ENCODE data around the gene DYNC1H1. TPM values are rescaled to one million over a fixed set of nuclear protein-coding genes. Genes with fewer than 3 reads are reported as not detected.

DYNC1H1 gene
- polyA plus RNA-seq, 1 donor from 2014 or later: 298 TPM

- H3K79me2 ChIP-seq (replicated peaks; ENCODE audit: insufficient read depth, low read length): no peaks in the 10 kb centered on the region
- H3K27ac ChIP-seq (ENCODE audit: low read length): no peak overlapping the region
- no peaks in the 10 kb centered on the region for H3K27me3 ChIP-seq (ENCODE audit: insufficient read depth, low read depth, low read length)
- H3K36me3 ChIP-seq (ENCODE audit: insufficient read depth, low read length): peaks cover 21% of the 10 kb centered on the region
- H3K9me3 ChIP-seq (ENCODE audit: low read length): no peaks in the 10 kb centered on the region
- H4K20me1 ChIP-seq (ENCODE audit: insufficient read depth): peaks cover 17% of the 10 kb centered on the region
- no peaks in the 10 kb centered on the region for H3K9me2 ChIP-seq (ENCODE audit: insufficient read depth, low read length)
- H2AFZ ChIP-seq (ENCODE audit: low read depth, low read length): no peak overlapping the region
- no peak overlapping the region for H3K4me2 ChIP-seq (ENCODE audit: low read length)
- no peaks in the 10 kb centered on the region for H3F3A ChIP-seq (ENCODE audit: insufficient read depth, low read length, poor library complexity, severe bottlenecking)
- H3K4me3 ChIP-seq (ENCODE audit: low read length): no peak overlapping the region
- no peak overlapping the region for H3K9ac ChIP-seq (ENCODE audit: low read length)
- TF ChIP-seq TAF1 (IDR thresholded peaks at IDR 0.05; ENCODE audit: low read depth): no peak
- TF ChIP-seq EP300 (conservative IDR thresholded peaks at IDR 0.05; ENCODE audit: poor library complexity, severe bottlenecking): no peak
- TF ChIP-seq RAD21 (conservative IDR thresholded peaks at IDR 0.05): no peak
- TF ChIP-seq SMC3 (conservative IDR thresholded peaks at IDR 0.05; ENCODE audit: poor library complexity): no peak
These were observed 22.6 kb downstream of the DYNC1H1 start for GRCh38 chr14:101986953-101987352.

DNA sequence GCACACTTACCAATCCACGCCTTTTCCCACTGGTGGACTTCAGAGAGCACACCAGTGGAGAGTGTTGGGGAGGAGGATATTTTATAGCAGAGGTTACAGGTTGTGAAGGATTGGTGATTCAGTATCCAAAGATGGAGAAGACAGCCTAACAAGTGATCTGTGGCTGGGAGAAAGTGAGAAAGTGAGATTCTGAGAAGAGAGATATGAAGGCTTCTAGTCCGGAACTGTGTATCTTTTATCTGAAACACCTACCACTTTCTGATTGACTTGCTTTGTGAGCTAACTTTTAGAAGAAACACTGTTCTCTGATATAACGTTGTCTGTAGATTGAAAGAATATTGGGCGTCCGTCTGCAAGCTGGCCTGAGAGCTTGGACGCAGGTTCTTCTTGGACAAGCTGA is 24.0 kb downstream of the DYNC1H1 start:
- H3K36me3 ChIP-seq (ENCODE audit: insufficient read depth, low read length): peaks cover 25% of the 10 kb centered on the region
- no peaks in the 10 kb centered on the region for H3K79me2 ChIP-seq (replicated peaks; ENCODE audit: insufficient read depth, low read length)
- no peaks in the 10 kb centered on the region for H3K9me3 ChIP-seq (ENCODE audit: low read length)
- H3F3A ChIP-seq (ENCODE audit: insufficient read depth, low read length, poor library complexity, severe bottlenecking): no peaks in the 10 kb centered on the region
- H3K27me3 ChIP-seq (ENCODE audit: insufficient read depth, low read depth, low read length): no peaks in the 10 kb centered on the region
- H3K4me2 ChIP-seq (ENCODE audit: low read length): no peak overlapping the region
- H2AFZ ChIP-seq (ENCODE audit: low read depth, low read length): no peak overlapping the region
- H3K9me2 ChIP-seq (ENCODE audit: insufficient read depth, low read length): no peaks in the 10 kb centered on the region
- TF ChIP-seq CTCF (IDR thresholded peaks at IDR 0.05; ENCODE audit: poor library complexity, severe bottlenecking): no peak
- TF ChIP-seq MXI1 (conservative IDR thresholded peaks at IDR 0.05; ENCODE audit: poor library complexity, severe bottlenecking): no peak
- no peak for TF ChIP-seq RAD21 (conservative IDR thresholded peaks at IDR 0.05)
- no peak for TF ChIP-seq EZH2 (IDR thresholded peaks at IDR 0.05; ENCODE audit: borderline replicate concordance, insufficient read depth, low read length, poor library complexity, severe bottlenecking)
- TF ChIP-seq, protein P1, sequence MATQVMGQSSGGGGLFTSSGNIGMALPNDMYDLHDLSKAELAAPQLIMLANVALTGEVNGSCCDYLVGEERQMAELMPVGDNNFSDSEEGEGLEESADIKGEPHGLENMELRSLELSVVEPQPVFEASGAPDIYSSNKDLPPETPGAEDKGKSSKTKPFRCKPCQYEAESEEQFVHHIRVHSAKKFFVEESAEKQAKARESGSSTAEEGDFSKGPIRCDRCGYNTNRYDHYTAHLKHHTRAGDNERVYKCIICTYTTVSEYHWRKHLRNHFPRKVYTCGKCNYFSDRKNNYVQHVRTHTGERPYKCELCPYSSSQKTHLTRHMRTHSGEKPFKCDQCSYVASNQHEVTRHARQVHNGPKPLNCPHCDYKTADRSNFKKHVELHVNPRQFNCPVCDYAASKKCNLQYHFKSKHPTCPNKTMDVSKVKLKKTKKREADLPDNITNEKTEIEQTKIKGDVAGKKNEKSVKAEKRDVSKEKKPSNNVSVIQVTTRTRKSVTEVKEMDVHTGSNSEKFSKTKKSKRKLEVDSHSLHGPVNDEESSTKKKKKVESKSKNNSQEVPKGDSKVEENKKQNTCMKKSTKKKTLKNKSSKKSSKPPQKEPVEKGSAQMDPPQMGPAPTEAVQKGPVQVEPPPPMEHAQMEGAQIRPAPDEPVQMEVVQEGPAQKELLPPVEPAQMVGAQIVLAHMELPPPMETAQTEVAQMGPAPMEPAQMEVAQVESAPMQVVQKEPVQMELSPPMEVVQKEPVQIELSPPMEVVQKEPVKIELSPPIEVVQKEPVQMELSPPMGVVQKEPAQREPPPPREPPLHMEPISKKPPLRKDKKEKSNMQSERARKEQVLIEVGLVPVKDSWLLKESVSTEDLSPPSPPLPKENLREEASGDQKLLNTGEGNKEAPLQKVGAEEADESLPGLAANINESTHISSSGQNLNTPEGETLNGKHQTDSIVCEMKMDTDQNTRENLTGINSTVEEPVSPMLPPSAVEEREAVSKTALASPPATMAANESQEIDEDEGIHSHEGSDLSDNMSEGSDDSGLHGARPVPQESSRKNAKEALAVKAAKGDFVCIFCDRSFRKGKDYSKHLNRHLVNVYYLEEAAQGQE (IDR thresholded peaks at IDR 0.05; ENCODE audit: borderline replicate concordance): no peak
- no peak for TF ChIP-seq POLR2AphosphoS5 (IDR thresholded peaks at IDR 0.05)
- TF ChIP-seq TAF1 (IDR thresholded peaks at IDR 0.05; ENCODE audit: low read depth): no peak
- no peak for TF ChIP-seq SMC3 (conservative IDR thresholded peaks at IDR 0.05; ENCODE audit: poor library complexity)
- TF ChIP-seq EP300 (conservative IDR thresholded peaks at IDR 0.05; ENCODE audit: poor library complexity, severe bottlenecking): no peak
- peaks cover 17% of the 10 kb centered on the region for H4K20me1 ChIP-seq (ENCODE audit: insufficient read depth)
- no peak overlapping the region for H3K9ac ChIP-seq (ENCODE audit: low read length)
- no peak overlapping the region for H3K4me3 ChIP-seq (ENCODE audit: low read length)
- H3K27ac ChIP-seq (ENCODE audit: low read length): no peak overlapping the region
